Stomach (tissue), 9 donors: ENCODE measurements around the gene EPC2. TPM values are rescaled to one million over a fixed set of nuclear protein-coding genes. Genes with fewer than 3 reads are reported as not detected.

Source experiments
- DNase-seq, 2 donors: peaks; one replicate each; pipeline versions ENCODE4 v3.0.0 to v3.0.0-alpha.2; 2013 to 2019
- H3K27ac ChIP-seq, 5 donors: fragments of 200-600 bp in 4 of 5; sonication (generic) in 4 of 5; one replicate each; pipeline ENCODE4 v1.5.1; 2013 to 2019; ENCODE audit warnings: mild to moderate bottlenecking in 1 of 5, moderate library complexity in 1 of 5
- H3K27me3 ChIP-seq, 3 donors: fragments of 200-600 bp; sonication (generic); one replicate each; pipeline ENCODE4 v1.5.1; 2017 to 2019; ENCODE audit warnings: mixed run types in 1 of 3
- H3K36me3 ChIP-seq, 4 donors: fragments of 200-600 bp; sonication (generic); 1 replicate in 3 of 4; 2 replicates in 1 of 4; pipeline ENCODE4 v1.5.1; 2016 to 2019
- H3K4me1 ChIP-seq, 4 donors: fragments of 200-600 bp; sonication (generic); one replicate each; pipeline ENCODE4 v1.5.1; 2016 to 2019
- H3K4me3 ChIP-seq, 4 donors: fragments of 200-600 bp; sonication (generic) in 3 of 4; one replicate each; pipeline ENCODE4 v1.5.1; 2016 to 2019; ENCODE audit warnings: mild to moderate bottlenecking in 1 of 4
- H3K9me3 ChIP-seq, 4 donors: fragments of 200-600 bp; sonication (generic); one replicate each; pipeline ENCODE4 v1.5.1; 2016 to 2019
- EP300 ChIP-seq: sonication (generic); formaldehyde crosslinking; IDR thresholded peaks from one replicate; pipeline ENCODE4 v1.6.1; 2017; ENCODE audit warnings: antibody characterized with exemption
- POLR2A ChIP-seq, 4 donors: fragments of 450-650 bp; IDR thresholded peaks; one replicate each; pipeline ENCODE4 v1.6.1; 2016; ENCODE audit warnings: antibody characterized with exemption in 4 of 4, control low read depth in 2 of 4, mild to moderate bottlenecking in 1 of 4, moderate library complexity in 1 of 4
- POLR2AphosphoS5 ChIP-seq, 3 donors: sonication (generic); formaldehyde crosslinking; IDR thresholded peaks; one replicate each; pipeline ENCODE4 v1.6.1; 2016; ENCODE audit warnings: antibody characterized with exemption in 3 of 3
- WGBS, 5 donors: extraction: QIAGEN DNeasy Blood & Tissue Kit in 3 of 5; methylation state at CpG; one replicate each; pipeline versions ENCODE4 v1.1.5 to v1.1.7; 2013 to 2018; 5-methylcytosine and 5-hydroxymethylcytosine counted together
- intact Hi-C: fragments of 100-400 bp; cut with DNase I; formaldehyde crosslinking; loops from one replicate; pipeline ENCODE4 v1.15.1; 2023; ENCODE audit warnings: low total_unique reads
- polyA plus RNA-seq, 3 donors: library from polyadenylated mRNA; stranded (reverse); fragments of 200-250 nt; gene quantifications; one replicate each; pipeline ENCODE4 v1.2.3, GENCODE V29; 2013
- total RNA-seq, 5 donors: library from RNA; depleted of rRNA; stranded (reverse); fragments of >200 nt; gene quantifications; one replicate each; pipeline versions ENCODE4 v1.1.0 to v1.2.3, GENCODE V29; 2014 to 2016
- TF ChIP-seq, protein P1 (sequence below), 7 experiments: fragments of 450-650 bp in 4 of 7; fragments of 200-600 bp in 3 of 7; sonication (generic) in 3 of 7; IDR thresholded peaks; one replicate each; pipeline ENCODE4 v1.5.1; 2016 to 2019; ENCODE audit warnings: antibody characterized with exemption in 7 of 7, control low read depth in 2 of 7, mild to moderate bottlenecking in 1 of 7
- donor health status: healthy with polysubstance abuse.
- donor health status: Bipolar disorder and iron deficiency.
- donor health status: healthy.

Gene EPC2
- total and polyA plus RNA-seq, 8 donors, result 0.87 to 42.2 (median 13.5) TPM

DNA sequence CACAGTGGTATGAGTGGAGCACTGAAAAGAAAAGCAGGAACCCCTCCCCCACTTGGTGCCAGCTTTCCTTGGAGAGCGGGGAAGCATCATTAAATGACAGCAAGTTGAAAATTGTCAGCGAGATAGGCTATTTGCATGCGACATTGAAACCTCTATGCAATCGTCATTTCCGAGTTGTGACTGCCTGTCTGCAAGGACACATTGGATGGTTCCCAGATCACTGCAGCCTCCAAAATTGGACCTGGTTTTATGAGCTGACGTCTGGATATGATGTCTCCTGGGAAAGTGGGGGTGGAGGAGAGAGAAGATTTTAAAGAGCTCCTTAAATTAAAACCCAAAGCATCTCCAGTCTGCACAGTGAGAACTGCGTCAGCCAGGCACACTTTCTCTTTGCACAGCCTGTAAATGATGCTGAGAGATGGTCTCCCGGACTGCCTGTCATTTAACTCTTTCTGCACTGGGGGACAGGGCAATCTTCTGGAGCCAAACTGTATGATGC is 172.7 kb downstream of the EPC2 start:
- peaks cover 4 to 27% (median 15%) of the 10 kb centered on the region in 4 donors for H3K4me1 ChIP-seq

DNA sequence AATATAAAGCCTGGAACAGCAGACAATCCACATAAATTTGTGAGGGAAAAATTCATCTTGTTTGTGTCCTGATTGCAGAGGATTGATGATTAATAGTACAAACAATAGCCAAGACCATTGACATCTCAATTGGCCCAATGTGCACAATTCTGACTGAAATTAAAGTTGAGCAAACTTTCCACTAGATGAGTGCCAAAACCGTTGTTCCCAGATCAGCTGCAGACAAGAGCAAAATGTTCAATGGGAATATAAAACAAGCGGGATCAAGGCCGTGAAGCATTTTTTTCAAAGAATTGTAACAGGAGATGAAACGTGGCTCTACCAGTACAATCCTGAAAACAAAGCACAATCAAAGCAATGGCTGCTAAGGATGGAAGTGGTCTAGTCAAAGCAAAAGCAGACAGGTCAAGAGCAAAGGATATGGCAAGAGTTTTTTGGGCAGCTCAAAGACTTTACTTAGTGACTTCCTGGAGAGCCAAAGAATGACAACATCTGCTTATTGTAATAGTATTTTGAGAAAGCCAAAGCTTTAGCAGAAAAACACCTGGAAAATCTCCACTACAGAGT is 174.6 kb downstream of the EPC2 start:
- Histone ChIP-seq H3K4me3 (no peak overlapping the region), H3K36me3 (no peaks in the 10 kb centered on the region), H3K4me1 (peaks cover 1 to 18% (median 9%) of the 10 kb centered on the region in 4 donors), H3K9me3 (no peaks in the 10 kb centered on the region), H3K27ac (no peak overlapping the region), H3K27me3 (no peaks in the 10 kb centered on the region)
- intact Hi-C loops, result no loop called here
- peak in 1 of 2 donors; percentile 8 for DNase-seq
- TF ChIP-seq POLR2A (IDR thresholded peaks at IDR 0.05) (no peak), POLR2AphosphoS5 (IDR thresholded peaks at IDR 0.05) (no peak), EP300 (no peak)
- TF ChIP-seq, protein P1, sequence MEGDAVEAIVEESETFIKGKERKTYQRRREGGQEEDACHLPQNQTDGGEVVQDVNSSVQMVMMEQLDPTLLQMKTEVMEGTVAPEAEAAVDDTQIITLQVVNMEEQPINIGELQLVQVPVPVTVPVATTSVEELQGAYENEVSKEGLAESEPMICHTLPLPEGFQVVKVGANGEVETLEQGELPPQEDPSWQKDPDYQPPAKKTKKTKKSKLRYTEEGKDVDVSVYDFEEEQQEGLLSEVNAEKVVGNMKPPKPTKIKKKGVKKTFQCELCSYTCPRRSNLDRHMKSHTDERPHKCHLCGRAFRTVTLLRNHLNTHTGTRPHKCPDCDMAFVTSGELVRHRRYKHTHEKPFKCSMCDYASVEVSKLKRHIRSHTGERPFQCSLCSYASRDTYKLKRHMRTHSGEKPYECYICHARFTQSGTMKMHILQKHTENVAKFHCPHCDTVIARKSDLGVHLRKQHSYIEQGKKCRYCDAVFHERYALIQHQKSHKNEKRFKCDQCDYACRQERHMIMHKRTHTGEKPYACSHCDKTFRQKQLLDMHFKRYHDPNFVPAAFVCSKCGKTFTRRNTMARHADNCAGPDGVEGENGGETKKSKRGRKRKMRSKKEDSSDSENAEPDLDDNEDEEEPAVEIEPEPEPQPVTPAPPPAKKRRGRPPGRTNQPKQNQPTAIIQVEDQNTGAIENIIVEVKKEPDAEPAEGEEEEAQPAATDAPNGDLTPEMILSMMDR (IDR thresholded peaks at IDR 0.05), result no peak
- 64 to 74% (median 69%) methylated on average over 4 of the region's 4 CpGs for WGBS, 5 donors

More for the DNA sequence above, 172.7 kb downstream of the EPC2 start:
- H3K27me3 ChIP-seq, result no peaks in the 10 kb centered on the region
- no peak overlapping the region for H3K27ac ChIP-seq
- TF ChIP-seq POLR2AphosphoS5 (IDR thresholded peaks at IDR 0.05) (no peak), POLR2A (IDR thresholded peaks at IDR 0.05) (no peak), EP300 (no peak)
- TF ChIP-seq, protein P1 (IDR thresholded peaks at IDR 0.05), result no peak
- intact Hi-C loops, result no loop called here
- H3K9me3 ChIP-seq, result no peaks in the 10 kb centered on the region
- 23 to 42% (median 34%) methylated on average over 8 of the region's 8 CpGs for WGBS, 5 donors
- peak overlapping the region in 2 of 4 donors; percentile 5 to 14 for H3K4me3 ChIP-seq
- DNase-seq, result peak in 1 of 2 donors; percentile 58
- H3K36me3 ChIP-seq, result no peaks in the 10 kb centered on the region

DNA sequence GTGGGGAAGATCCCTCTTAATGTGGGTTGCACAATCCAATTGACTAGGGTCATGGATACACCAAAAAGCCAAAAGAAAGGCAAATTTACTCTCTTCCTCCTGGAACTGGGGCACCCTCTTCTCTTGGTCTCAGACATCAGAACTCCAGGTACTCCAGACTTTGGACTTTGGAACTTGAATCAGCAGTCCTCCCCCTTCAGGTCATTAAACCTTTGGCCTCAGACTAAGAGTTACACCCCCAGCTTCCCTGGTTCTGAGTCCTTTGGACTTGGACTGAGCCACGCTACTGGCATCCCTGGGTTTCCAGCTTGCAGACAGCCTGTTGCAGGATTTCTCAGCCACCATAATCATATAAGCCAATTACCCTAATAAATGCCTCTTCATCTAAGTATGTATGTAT is 179.6 kb downstream of the EPC2 start:
- 50 to 82% (median 60%) methylated on average over 1 of the region's 1 CpG for WGBS, 5 donors
- Histone ChIP-seq H3K9me3 (no peaks in the 10 kb centered on the region), H3K27me3 (no peaks in the 10 kb centered on the region), H3K36me3 (no peaks in the 10 kb centered on the region), H3K27ac (no peak overlapping the region), H3K4me1 (no peaks in the 10 kb centered on the region), H3K4me3 (no peak overlapping the region)
- intact Hi-C loops, result no loop called here
- TF ChIP-seq, protein P1 (IDR thresholded peaks at IDR 0.05), result no peak
- TF ChIP-seq POLR2AphosphoS5 (IDR thresholded peaks at IDR 0.05), result no peak
- TF ChIP-seq EP300, result no peak
- no peak for TF ChIP-seq POLR2A (IDR thresholded peaks at IDR 0.05)
- DNase-seq, result no peak

DNA sequence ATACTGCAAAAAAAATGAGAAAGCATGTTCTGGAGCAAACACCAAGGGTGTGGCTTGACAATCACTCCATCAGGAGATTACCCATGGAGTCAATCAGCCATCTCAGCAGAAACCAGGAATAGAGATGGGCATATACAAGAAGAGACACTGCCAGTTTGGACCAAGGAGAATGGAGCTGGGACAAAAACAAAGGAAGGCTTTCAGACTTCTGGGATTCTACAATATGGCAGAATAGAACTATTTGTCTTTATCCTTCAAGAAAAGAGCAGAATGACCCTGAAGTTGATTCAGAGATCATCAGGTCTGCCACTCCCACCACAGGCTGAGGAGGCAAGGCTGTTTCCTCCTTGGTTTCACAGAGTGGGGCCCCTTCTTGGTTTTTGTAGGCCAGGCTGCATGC is 182.2 kb downstream of the EPC2 start:
- Histone ChIP-seq H3K27ac (no peak overlapping the region), H3K4me3 (no peak overlapping the region), H3K9me3 (no peaks in the 10 kb centered on the region), H3K27me3 (no peaks in the 10 kb centered on the region), H3K36me3 (no peaks in the 10 kb centered on the region), H3K4me1 (no peaks in the 10 kb centered on the region)
- no peak for DNase-seq
- TF ChIP-seq POLR2A (IDR thresholded peaks at IDR 0.05) (no peak), EP300 (no peak), POLR2AphosphoS5 (IDR thresholded peaks at IDR 0.05) (no peak)
- TF ChIP-seq, protein P1 (IDR thresholded peaks at IDR 0.05), result no peak
- intact Hi-C loops, result no loop called here
